Thoracic aorta (tissue), 2 donors: ENCODE results near the gene KCND3. TPM values are rescaled to one million over a fixed set of nuclear protein-coding genes. Genes with fewer than 3 reads are reported as not detected.

Source experiments
- ATAC-seq: fragments of 150-250 bp; one replicate; pipeline ENCODE4 v1.8.0; 2017; ENCODE audit warnings: low read depth; ENCODE audit not compliant: insufficient number of reproducible peaks, low FRiP score
- DNase-seq: peaks from one replicate; pipeline ENCODE4 v3.0.0-alpha.2; 2020; ENCODE audit warnings: low spot score
- H3K27ac ChIP-seq, 2 donors: fragments of 200-600 bp; sonication (generic); 1 replicate in 1 of 2; 2 replicates in 1 of 2; pipeline ENCODE4 v1.5.1; 2016; ENCODE audit warnings: mild to moderate bottlenecking in 2 of 2, moderate library complexity in 2 of 2
- H3K27me3 ChIP-seq: fragments of 200-600 bp; sonication (generic); replicated peaks from 2 replicates; pipeline ENCODE4 v1.6.0; 2016; ENCODE audit warnings: mild to moderate bottlenecking; ENCODE audit not compliant: insufficient read depth
- H3K36me3 ChIP-seq: fragments of 200-600 bp; sonication (generic); one replicate; pipeline ENCODE4 v1.5.1; 2016
- H3K4me1 ChIP-seq, 2 donors: fragments of 200-600 bp; sonication (generic); 1 replicate in 1 of 2; 2 replicates in 1 of 2; pipeline versions ENCODE4 v1.5.1 to v1.6.0; 2016; ENCODE audit warnings: low read depth in 2 of 2, mild to moderate bottlenecking in 1 of 2; ENCODE audit not compliant: control insufficient read depth in 1 of 2
- H3K4me3 ChIP-seq: fragments of 200-600 bp; sonication (generic); 2 replicates; pipeline ENCODE4 v1.5.1; 2016; ENCODE audit warnings: mild to moderate bottlenecking
- H3K9me3 ChIP-seq: fragments of 200-600 bp; sonication (generic); 2 replicates; pipeline ENCODE4 v1.5.1; 2016
- CTCF ChIP-seq: fragments of 200-600 bp; sonication (generic); IDR thresholded peaks from one replicate; pipeline ENCODE4 v1.5.1; 2019; ENCODE audit warnings: antibody characterized with exemption
- total RNA-seq, 2 donors: library from RNA; depleted of rRNA; stranded (reverse); fragments of >200 nt; gene quantifications; one replicate each; pipeline versions ENCODE4 v1.1.0 to v1.2.3, GENCODE V29; 2016

The KCND3 gene
- total RNA-seq, 2 donors from 2014 or later: 12.3 to 16.6 TPM

DNA sequence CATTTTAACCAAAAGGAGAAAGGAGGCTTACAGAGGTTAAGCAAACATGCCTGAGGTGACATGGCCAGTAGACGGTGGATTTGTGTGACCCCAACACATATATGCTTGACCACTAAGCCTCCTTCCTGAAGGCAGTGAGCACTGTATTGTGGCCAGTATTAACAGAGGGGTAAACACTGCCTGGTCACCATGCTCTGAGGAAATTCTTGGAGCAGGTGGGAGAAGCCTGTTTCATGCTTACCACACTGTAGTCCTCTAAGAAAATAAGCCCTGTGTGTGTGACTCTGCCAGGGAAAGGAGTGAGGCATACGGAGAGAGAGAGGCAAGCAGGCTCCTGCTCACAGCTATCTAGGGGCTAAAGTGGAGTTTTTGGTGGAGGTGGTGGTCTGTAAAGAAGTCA, 102.7 kb downstream of the KCND3 start:
- no peak for TF ChIP-seq CTCF
- H3K4me3 ChIP-seq: no peak overlapping the region
- H3K9me3 ChIP-seq: no peaks in the 10 kb centered on the region
- no peaks in the 10 kb centered on the region for H3K4me1 ChIP-seq
- no peak overlapping the region for H3K27ac ChIP-seq
- DNase-seq: no peak
- H3K27me3 ChIP-seq: no peaks in the 10 kb centered on the region
- ATAC-seq: no peak
- no peaks in the 10 kb centered on the region for H3K36me3 ChIP-seq

DNA sequence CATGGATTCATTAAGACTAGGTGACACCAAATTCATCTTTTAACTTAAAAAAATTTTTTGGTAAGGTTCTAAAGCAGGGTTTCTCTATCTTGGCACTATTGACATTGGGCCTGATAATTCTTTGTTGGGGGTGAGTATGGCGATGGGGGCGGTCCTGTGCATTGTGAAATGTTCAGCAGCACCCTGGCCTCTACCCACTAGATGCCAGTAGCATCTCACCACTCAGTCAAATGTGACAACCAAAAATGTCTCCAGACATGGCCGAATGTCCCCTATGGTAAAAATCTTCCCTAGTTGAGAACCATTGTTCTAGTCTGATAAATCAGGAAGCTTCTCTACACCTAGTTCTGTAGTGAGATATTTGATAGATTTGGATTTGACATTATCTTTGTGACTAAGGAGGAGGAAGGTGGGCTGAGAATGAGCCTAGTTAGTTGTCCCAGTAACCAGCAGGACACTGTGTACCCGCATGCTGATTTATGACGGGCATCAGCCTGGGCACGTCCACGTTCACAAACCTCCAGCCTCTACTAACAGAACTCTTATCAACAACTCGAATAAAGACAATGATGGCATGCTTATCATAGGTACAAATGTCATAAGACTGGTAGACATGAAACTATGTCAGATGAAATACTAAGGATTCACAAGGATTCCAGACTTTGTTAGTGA, 104.6 kb downstream of the KCND3 start:
- Histone ChIP-seq H3K9me3 (no peaks in the 10 kb centered on the region), H3K4me1 (no peaks in the 10 kb centered on the region), H3K4me3 (no peak overlapping the region), H3K36me3 (no peaks in the 10 kb centered on the region), H3K27me3 (no peaks in the 10 kb centered on the region), H3K27ac (no peak overlapping the region)
- DNase-seq: no peak
- no peak for TF ChIP-seq CTCF
- ATAC-seq: no peak

- DNase-seq (no peak), ATAC-seq (no peak)
- Histone ChIP-seq H3K9me3 (no peaks in the 10 kb centered on the region), H3K36me3 (no peaks in the 10 kb centered on the region), H3K27ac (no peak overlapping the region), H3K27me3 (no peaks in the 10 kb centered on the region), H3K4me3 (no peak overlapping the region), H3K4me1 (no peaks in the 10 kb centered on the region)
- TF ChIP-seq CTCF: no peak
Observed at GRCh38 chr1:111882986-111883560, 106.4 kb downstream of the KCND3 start.

- Histone ChIP-seq H3K4me3 (no peak overlapping the region), H3K4me1 (no peaks in the 10 kb centered on the region), H3K9me3 (no peaks in the 10 kb centered on the region), H3K27me3 (no peaks in the 10 kb centered on the region), H3K27ac (no peak overlapping the region), H3K36me3 (no peaks in the 10 kb centered on the region)
- TF ChIP-seq CTCF: no peak
- ATAC-seq (no peak), DNase-seq (no peak)
Observed at GRCh38 chr1:111882559-111882958, 106.9 kb downstream of the KCND3 start.

- H3K4me1 ChIP-seq: peaks cover 4 to 6% of the 10 kb centered on the region in 2 donors
- H3K36me3 ChIP-seq: no peaks in the 10 kb centered on the region
- no peak for TF ChIP-seq CTCF
- H3K27me3 ChIP-seq: no peaks in the 10 kb centered on the region
- no peak for ATAC-seq
- H3K9me3 ChIP-seq: no peaks in the 10 kb centered on the region
- no peak overlapping the region for H3K27ac ChIP-seq
- no peak overlapping the region for H3K4me3 ChIP-seq
- DNase-seq: no peak
Observed at GRCh38 chr1:111880881-111881837, 108.3 kb downstream of the KCND3 start.
